Measurements from ENCODE around the gene DHRS4L2.

GRCh38 chr14:24042746-24043145 lies 54.0 kb downstream of the DHRS4L2 start:
- TF ChIP-seq EZH2 (IDR thresholded peaks at IDR 0.05; ENCODE audit: borderline replicate concordance, low read length) (no peak), CTCF (conservative IDR thresholded peaks at IDR 0.05 in 1 of 2, IDR thresholded peaks at IDR 0.05 in 1 of 2; ENCODE audit: extremely low read depth in 1 of 2, insufficient read depth in 1 of 2, low read depth in 1 of 2, low read length in 2 of 2) (no peak)

Data from mammary epithelial cell (primary cell).